HEK293T (cell line): ENCODE measurements around the gene TGFB2.

Experiments
- CTCF ChIA-PET: fragments of 350-600 bp; formaldehyde crosslinking; extraction: SDS; loops from one replicate; lab custom pipeline; 2021; ENCODE audit warnings: antibody characterized with exemption, inconsistent platforms; lab: Yijun Ruan, JAX
- POLR2A ChIA-PET: fragments of 350-600 bp; formaldehyde crosslinking; extraction: SDS; loops from one replicate; lab custom pipeline; 2020; ENCODE audit warnings: antibody characterized with exemption, inconsistent platforms; lab: Yijun Ruan, JAX
- DNase-seq: peaks from one replicate; pipeline ENCODE4 v3.0.0; 2012; ENCODE audit warnings: mixed read lengths; ENCODE audit errors: extremely low spot score
- ARNT ChIP-seq: fragments of 450-650 bp; IDR thresholded peaks from 2 replicates; pipeline ENCODE4 v1.6.1; 2017; ENCODE audit warnings: mild to moderate bottlenecking
- BHLHE40 ChIP-seq: fragments of 450-650 bp; IDR thresholded peaks from 2 replicates; pipeline ENCODE4 v1.6.1; 2016; ENCODE audit warnings: mild to moderate bottlenecking, moderate library complexity, borderline replicate concordance
- CTBP1 ChIP-seq: fragments of 450-650 bp; IDR thresholded peaks from 2 replicates; pipeline ENCODE4 v1.6.1; 2016; ENCODE audit warnings: borderline replicate concordance
- ELF4 ChIP-seq: fragments of 450-650 bp; IDR thresholded peaks from 2 replicates; pipeline ENCODE4 v1.6.1; 2017; ENCODE audit warnings: antibody characterized with exemption
- FOXA1 ChIP-seq: fragments of 450-650 bp; IDR thresholded peaks from 2 replicates; pipeline ENCODE4 v1.6.1; 2016; ENCODE audit warnings: mild to moderate bottlenecking
- FOXK2 ChIP-seq: fragments of 450-650 bp; IDR thresholded peaks from 2 replicates; pipeline ENCODE4 v1.6.1; 2016; ENCODE audit warnings: mild to moderate bottlenecking
- FOXM1 ChIP-seq: fragments of 450-650 bp; IDR thresholded peaks from 2 replicates; pipeline ENCODE4 v1.6.1; 2017; ENCODE audit warnings: mild to moderate bottlenecking, borderline replicate concordance
- HDGF ChIP-seq: fragments of 450-650 bp; IDR thresholded peaks from 2 replicates; pipeline ENCODE4 v1.6.1; 2017; ENCODE audit warnings: antibody characterized with exemption, borderline replicate concordance
- L3MBTL2 ChIP-seq: fragments of 450-650 bp; conservative IDR thresholded peaks from 2 replicates; pipeline ENCODE4 v1.6.1; 2016; ENCODE audit warnings: mild to moderate bottlenecking
- LEF1 ChIP-seq: fragments of 450-650 bp; IDR thresholded peaks from 2 replicates; pipeline ENCODE4 v1.6.1; 2017; ENCODE audit warnings: mild to moderate bottlenecking, borderline replicate concordance
- NFRKB ChIP-seq: fragments of 450-650 bp; IDR thresholded peaks from 2 replicates; pipeline ENCODE4 v1.6.1; 2016; ENCODE audit warnings: mild to moderate bottlenecking, moderate library complexity
- PKNOX1 ChIP-seq: fragments of 450-650 bp; IDR thresholded peaks from 2 replicates; pipeline ENCODE4 v1.6.1; 2016
- SP1 ChIP-seq: fragments of 450-650 bp; IDR thresholded peaks from 2 replicates; pipeline ENCODE4 v1.6.1; 2017
- SUZ12 ChIP-seq: fragments of 450-650 bp; IDR thresholded peaks from 2 replicates; pipeline ENCODE4 v1.6.1; 2016; ENCODE audit warnings: mild to moderate bottlenecking
- TARDBP ChIP-seq: fragments of 450-650 bp; IDR thresholded peaks from 2 replicates; pipeline ENCODE4 v1.6.1; 2016
- ZNF384 ChIP-seq: fragments of 450-650 bp; IDR thresholded peaks from 2 replicates; pipeline ENCODE4 v1.6.1; 2016

Gene TGFB2

GRCh38 chr1:218408135-218408534, 63.0 kb downstream of the TGFB2 start:
- TF ChIP-seq SUZ12 (no peak), NFRKB (no peak), PKNOX1 (no peak), CTBP1 (no peak), HDGF (no peak), L3MBTL2 (no peak), TARDBP (no peak), ZNF384 (no peak), LEF1 (no peak), ELF4 (no peak)

GRCh38 chr1:218408942-218409341, 63.8 kb downstream of the TGFB2 start:
- TF ChIP-seq HDGF = no peak
- no peak for TF ChIP-seq ELF4
- no peak for TF ChIP-seq LEF1
- TF ChIP-seq CTBP1 = no peak
- TF ChIP-seq NFRKB = no peak
- TF ChIP-seq L3MBTL2 = no peak
- no peak for TF ChIP-seq FOXA1
- CTCF ChIA-PET = no interaction called here
- POLR2A ChIA-PET = no interaction called here
- no peak for DNase-seq

More at GRCh38 chr1:218408135-218408534, 63.0 kb downstream of the TGFB2 start:
- no peak for DNase-seq
- CTCF ChIA-PET = no interaction called here
- POLR2A ChIA-PET = no interaction called here

GRCh38 chr1:218409946-218410510, 64.9 kb downstream of the TGFB2 start:
- ChIA-PET CTCF (no interaction called here), POLR2A (no interaction called here)
- DNase-seq = no peak
- TF ChIP-seq ARNT (no peak), ELF4 (no peak), L3MBTL2 (no peak), FOXA1 (no peak), LEF1 (no peak), NFRKB (no peak), SP1 (no peak), PKNOX1 (no peak), BHLHE40 (no peak), FOXK2 (no peak), TARDBP (no peak)

- ChIA-PET POLR2A (no interaction called here), CTCF (interaction anchor here (0.6 kb wide), 1 partner anchor 151 kb away, joined by 3 read pairs; no protein-coding TSS in a partner anchor)
- TF ChIP-seq HDGF = no peak
- no peak for TF ChIP-seq ARNT
- TF ChIP-seq FOXM1 = no peak
- TF ChIP-seq L3MBTL2 = no peak
- no peak for TF ChIP-seq SP1
- no peak for TF ChIP-seq ELF4
- no peak for TF ChIP-seq FOXA1
- no peak for DNase-seq
Measured at GRCh38 chr1:218411101-218411500, 66.0 kb downstream of the TGFB2 start.

GRCh38 chr1:218412171-218412570, 67.0 kb downstream of the TGFB2 start:
- TF ChIP-seq ARNT = no peak
- TF ChIP-seq PKNOX1 = no peak
- TF ChIP-seq FOXA1 = no peak
- no peak for TF ChIP-seq FOXM1
- TF ChIP-seq FOXK2 = no peak
- TF ChIP-seq NFRKB = no peak
- CTCF ChIA-PET = no interaction called here
- POLR2A ChIA-PET = no interaction called here
- no peak for DNase-seq

GRCh38 chr1:218413179-218413578, 68.0 kb downstream of the TGFB2 start:
- ChIA-PET CTCF (no interaction called here), POLR2A (no interaction called here)
- no peak for TF ChIP-seq TARDBP
- no peak for DNase-seq

GRCh38 chr1:218414060-218414728, 69.1 kb downstream of the TGFB2 start:
- CTCF ChIA-PET = interaction anchor here (0.6 kb wide), 1 partner anchor 56 kb away, joined by 4 read pairs; no protein-coding TSS in a partner anchor
- DNase-seq = no peak
- TF ChIP-seq LEF1 (no peak), ELF4 (no peak), NFRKB (no peak), HDGF (no peak), BHLHE40 (no peak), PKNOX1 (no peak), ARNT (no peak), FOXK2 (no peak), TARDBP (no peak), SP1 (no peak), SUZ12 (no peak), ZNF384 (no peak), FOXM1 (no peak), FOXA1 (no peak), CTBP1 (no peak), L3MBTL2 (no peak)
- POLR2A ChIA-PET = no interaction called here
